PFSK-1 (cell line): ENCODE measurements around the gene LSR.

ENCODE experiments used
- FOXP2 ChIP-seq: optimal IDR thresholded peaks from 2 replicates; pipeline ENCODE3; 2011; ENCODE audit warnings: borderline replicate concordance, control low read depth, inconsistent platforms; ENCODE audit not compliant: insufficient read depth; ENCODE audit errors: extremely low read length, extremely low read depth
- POLR2AphosphoS5 ChIP-seq: IDR thresholded peaks from 2 replicates; pipeline ENCODE4 v1.6.1; 2012; ENCODE audit warnings: low read depth, mild to moderate bottlenecking, control low read depth, low read length, moderate library complexity
- REST ChIP-seq, 2 experiments: IDR thresholded peaks; 2 replicates each; pipeline versions ENCODE4 v1.6.1 to v1.8.0; 2011 to 2012; ENCODE audit warnings: low read depth in 2 of 2, low read length in 2 of 2, control low read depth in 1 of 2, inconsistent platforms in 1 of 2, mild to moderate bottlenecking in 1 of 2, moderate library complexity in 1 of 2; ENCODE audit not compliant: insufficient read depth in 1 of 2
- SIN3A ChIP-seq: IDR thresholded peaks from 2 replicates; pipeline ENCODE4 v1.6.1; 2012; ENCODE audit warnings: mild to moderate bottlenecking, low read length, moderate library complexity, borderline replicate concordance; ENCODE audit not compliant: insufficient read depth
- TAF1 ChIP-seq: IDR thresholded peaks from 2 replicates; pipeline ENCODE4 v1.6.1; 2012; ENCODE audit warnings: low read length, control low read depth, borderline replicate concordance; ENCODE audit not compliant: insufficient read depth

The LSR gene

GRCh38 chr19:35294859-35295791, 46.3 kb downstream of the LSR start:
- TF ChIP-seq FOXP2 (no peak), POLR2AphosphoS5 (no peak), SIN3A (no peak), TAF1 (no peak), REST (IDR thresholded peaks at IDR 0.05; ENCODE audit: insufficient read depth in 1 of 2, low read depth in 2 of 2, low read length in 2 of 2) (no peak)

DNA sequence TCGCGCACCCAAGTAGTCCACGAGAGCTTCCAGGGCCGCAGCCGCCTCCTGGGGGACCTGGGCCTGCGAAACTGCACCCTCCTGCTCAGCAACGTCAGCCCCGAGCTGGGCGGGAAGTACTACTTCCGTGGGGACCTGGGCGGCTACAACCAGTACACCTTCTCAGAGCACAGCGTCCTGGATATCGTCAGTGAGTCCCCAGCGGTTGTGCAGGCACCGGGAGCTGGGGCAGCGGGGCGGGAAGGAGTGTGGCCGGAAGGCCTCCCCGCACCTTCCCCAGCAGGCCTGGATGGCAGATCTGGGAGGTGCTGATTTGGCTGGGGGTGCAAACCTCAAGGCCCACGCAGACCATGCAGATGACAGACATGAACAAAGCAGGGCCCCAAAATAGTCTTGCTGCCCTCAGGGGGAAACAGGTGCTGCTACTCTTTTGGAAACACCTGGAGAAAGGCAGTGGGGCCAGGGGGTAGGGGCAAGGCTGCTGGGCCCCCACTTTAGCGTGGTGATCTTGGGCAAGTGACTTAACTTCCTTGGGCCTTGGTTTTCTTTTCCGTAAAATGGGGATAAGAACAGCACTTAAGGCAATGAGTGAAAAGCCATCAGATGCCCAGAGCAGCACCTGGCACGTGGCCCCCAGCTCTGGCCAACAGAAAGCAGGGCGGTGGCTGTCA, 47.1 kb downstream of the LSR start:
- TF ChIP-seq POLR2AphosphoS5, result no peak
- TF ChIP-seq REST (IDR thresholded peaks at IDR 0.05; ENCODE audit: insufficient read depth in 1 of 2, low read depth in 2 of 2, low read length in 2 of 2), result no peak
- no peak for TF ChIP-seq FOXP2
- TF ChIP-seq TAF1, result no peak
- TF ChIP-seq SIN3A, result no peak

DNA sequence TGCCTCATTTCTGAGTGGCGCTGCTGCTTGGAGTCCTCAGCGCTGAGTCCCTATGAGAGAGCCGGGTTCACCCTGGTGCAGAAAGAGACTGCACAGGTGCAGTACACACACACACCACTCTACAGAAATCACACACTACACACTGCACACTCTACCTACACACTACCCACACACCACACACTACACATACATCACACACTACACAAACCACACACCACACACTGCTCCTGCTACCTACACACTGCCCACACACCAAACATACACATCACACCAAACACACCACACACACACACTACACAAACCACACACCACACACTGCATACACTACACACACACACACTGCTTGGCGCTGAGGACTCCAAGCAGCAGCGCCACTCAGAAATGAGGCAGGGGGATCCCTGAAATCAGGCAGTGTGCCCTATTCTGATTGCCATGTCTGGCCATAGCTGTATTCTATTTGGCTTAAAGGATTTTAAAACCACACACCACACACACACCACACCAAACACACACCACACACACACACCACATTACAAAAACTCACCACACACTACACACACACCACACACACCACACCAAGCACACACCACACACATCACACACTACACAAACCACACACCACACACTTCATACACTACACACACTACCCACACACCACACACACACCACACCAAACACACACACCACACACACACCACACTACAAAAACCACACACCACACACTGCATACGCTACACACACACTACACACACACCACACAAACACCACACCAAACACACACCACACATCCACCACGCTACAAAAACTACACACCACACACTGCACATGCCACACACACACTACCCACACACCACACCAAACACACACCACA, 48.1 kb downstream of the LSR start:
- no peak for TF ChIP-seq TAF1
- no peak for TF ChIP-seq REST (IDR thresholded peaks at IDR 0.05; ENCODE audit: insufficient read depth in 1 of 2, low read depth in 2 of 2, low read length in 2 of 2)
- TF ChIP-seq FOXP2, result no peak
- TF ChIP-seq POLR2AphosphoS5, result no peak
- no peak for TF ChIP-seq SIN3A

DNA sequence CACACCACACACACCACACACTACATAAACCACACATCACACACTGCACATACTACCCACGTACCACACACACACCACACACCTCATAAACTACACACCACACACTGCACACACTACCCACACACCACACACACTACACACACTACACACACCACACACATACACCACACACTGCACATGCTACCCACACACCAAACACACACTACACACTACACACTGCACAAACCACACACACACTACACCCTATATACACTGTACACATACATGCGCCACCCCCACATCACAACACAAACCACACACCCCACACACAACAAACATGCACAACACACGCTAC, 48.7 kb downstream of the LSR start:
- no peak for TF ChIP-seq SIN3A
- no peak for TF ChIP-seq FOXP2
- TF ChIP-seq POLR2AphosphoS5, result no peak
- no peak for TF ChIP-seq TAF1
- no peak for TF ChIP-seq REST (IDR thresholded peaks at IDR 0.05; ENCODE audit: insufficient read depth in 1 of 2, low read depth in 2 of 2, low read length in 2 of 2)
